GM18951 (cell line): ENCODE measurements around the gene RPS19BP1.

Experiments
- POLR2A ChIP-seq: IDR thresholded peaks from 4 replicates; pipeline ENCODE4 v1.6.1; 2011; ENCODE audit warnings: mild to moderate bottlenecking; ENCODE audit not compliant: insufficient read length, insufficient read depth; ENCODE audit errors: extremely low read depth
- in situ Hi-C: fragments of 300-500 bp; cut with MboI; formaldehyde crosslinking; loops from one replicate; pipeline ENCODE4 v1.12.0; 2022; ENCODE audit warnings: low sequenced_read_pairs, mixed read lengths, inconsistent platforms; ENCODE audit not compliant: unreplicated experiment

RPS19BP1 gene

GRCh38 chr22:39530692-39531331 lies 1.7 kb downstream of the RPS19BP1 start:
- in situ Hi-C loops, result loop anchor here (25.0 kb wide), 1 partner anchor 806 kb away; the partner anchor contains the start of gene ADSL
- TF ChIP-seq POLR2A, result peak; percentile 12

GRCh38 chr22:39530116-39530515 lies 2.4 kb downstream of the RPS19BP1 start:
- TF ChIP-seq POLR2A, result no peak
- in situ Hi-C loops, result loop anchor here (25.0 kb wide), 1 partner anchor 807 kb away; the partner anchor contains the start of gene ADSL

- in situ Hi-C loops, result loop anchor here (25.0 kb wide), 1 partner anchor 808 kb away; the partner anchor contains the start of gene ADSL
Measured at GRCh38 chr22:39529487-39529851, 3.1 kb downstream of the RPS19BP1 start.

GRCh38 chr22:39528681-39529486 lies 3.7 kb downstream of the RPS19BP1 start:
- in situ Hi-C loops, result loop anchor here (25.0 kb wide), 1 partner anchor 808 kb away; the partner anchor contains the start of gene ADSL
- peak; percentile 39 for TF ChIP-seq POLR2A

More at GRCh38 chr22:39529487-39529851, 3.1 kb downstream of the RPS19BP1 start:
- TF ChIP-seq POLR2A, result no peak

GRCh38 chr22:39528080-39528661 lies 4.4 kb downstream of the RPS19BP1 start:
- TF ChIP-seq POLR2A, result no peak
- in situ Hi-C loops, result loop anchor here (25.0 kb wide), 1 partner anchor 809 kb away; the partner anchor contains the start of gene ADSL

GRCh38 chr22:39527481-39527961 lies 5.0 kb downstream of the RPS19BP1 start:
- TF ChIP-seq POLR2A, result no peak
- in situ Hi-C loops, result loop anchor here (25.0 kb wide), 1 partner anchor 810 kb away; the partner anchor contains the start of gene ADSL

- TF ChIP-seq POLR2A, result peak; percentile 28
- in situ Hi-C loops, result loop anchor here (25.0 kb wide), 1 partner anchor 811 kb away; the partner anchor contains the start of gene ADSL
Measured at GRCh38 chr22:39526736-39527171, 5.8 kb downstream of the RPS19BP1 start.

- peak; percentile 32 for TF ChIP-seq POLR2A
- in situ Hi-C loops, result loop anchor here (25.0 kb wide), 1 partner anchor 812 kb away; the partner anchor contains the start of gene ADSL
Measured at GRCh38 chr22:39525658-39525975, 6.9 kb downstream of the RPS19BP1 start.

- in situ Hi-C loops, result loop anchor here (25.0 kb wide), 1 partner anchor 812 kb away; the partner anchor contains the start of gene ADSL
- peak; percentile 34 for TF ChIP-seq POLR2A
Measured at GRCh38 chr22:39524753-39525657, 7.5 kb downstream of the RPS19BP1 start.

GRCh38 chr22:39524089-39524752 lies 8.3 kb downstream of the RPS19BP1 start:
- in situ Hi-C loops, result no loop called here

GRCh38 chr22:39522567-39523300 lies 9.8 kb downstream of the RPS19BP1 start:
- TF ChIP-seq POLR2A, result peak; percentile 61
- in situ Hi-C loops, result no loop called here

More at GRCh38 chr22:39524089-39524752, 8.3 kb downstream of the RPS19BP1 start:
- peak; percentile 38 for TF ChIP-seq POLR2A
